Panc1 (cell line): ENCODE measurements around the gene CARM1. TPM values are rescaled to one million over a fixed set of nuclear protein-coding genes. Genes with fewer than 3 reads are reported as not detected.

Experiments
- ATAC-seq: fragments of 200-7000 bp; cut with Tn5 transposase; 2 replicates; pipeline ENCODE4 v1.9.1; 2020; ENCODE audit warnings: mild to moderate bottlenecking, moderate library complexity
- BruUV-seq: library from RNA; stranded (reverse); fragments of 400-500 nt; replicated peaks from 2 replicates; lab custom pipeline; 2021; lab: Mats Ljungman, UMichigan
- CTCF ChIA-PET: fragments of 300-600 bp; sonication (Branson Sonifier 250); formaldehyde crosslinking; loops from one replicate; lab custom pipeline; 2022; ENCODE audit warnings: antibody characterized with exemption; lab: Charles Lee
- POLR2A ChIA-PET: fragments of 300-600 bp; sonication (Branson Sonifier 250); formaldehyde crosslinking; loops from one replicate; lab custom pipeline; 2022; ENCODE audit warnings: antibody characterized with exemption; lab: Charles Lee
- DNase-seq: peaks from one replicate; pipeline ENCODE4 v3.0.0-alpha.2; 2010; ENCODE audit warnings: low read depth, low spot score
- H3K27ac ChIP-seq: 2 replicates; pipeline ENCODE4 v1.5.1; 2011; ENCODE audit warnings: mild to moderate bottlenecking, low read length, inconsistent platforms
- H3K27me3 ChIP-seq: fragments of 200-500 bp; sonication (Bioruptor generic); 2 replicates; pipeline ENCODE4 v1.6.0; 2014; ENCODE audit warnings: low read length, inconsistent platforms; ENCODE audit not compliant: control insufficient read depth, insufficient read depth
- H3K36me3 ChIP-seq: fragments of 200-500 bp; sonication (Bioruptor generic); 2 replicates; pipeline ENCODE4 v1.5.1; 2014; ENCODE audit warnings: inconsistent platforms, mild to moderate bottlenecking, low read length, moderate library complexity; ENCODE audit not compliant: control insufficient read depth, insufficient read depth
- H3K4me1 ChIP-seq: 2 replicates; pipeline ENCODE4 v1.5.1; 2011; ENCODE audit warnings: inconsistent platforms, mild to moderate bottlenecking, low read length, moderate library complexity; ENCODE audit not compliant: control insufficient read depth, insufficient read depth
- H3K4me3 ChIP-seq, 2 experiments: 2 replicates each; pipeline ENCODE4 v1.5.1; 2011 to 2012; ENCODE audit warnings: low read depth in 2 of 2, low read length in 2 of 2, mild to moderate bottlenecking in 2 of 2, inconsistent platforms in 1 of 2, moderate library complexity in 1 of 2
- H3K9me3 ChIP-seq: fragments of 200-500 bp; sonication (Bioruptor generic); 2 replicates; pipeline ENCODE4 v1.5.1; 2014; ENCODE audit warnings: low read depth, mild to moderate bottlenecking, inconsistent platforms, low read length, moderate library complexity; ENCODE audit not compliant: control insufficient read depth, insufficient read depth
- CTCF ChIP-seq: fragments of 450-650 bp; IDR thresholded peaks from 2 replicates; pipeline ENCODE4 v1.5.1; 2017; ENCODE audit warnings: mild to moderate bottlenecking
- POLR2AphosphoS5 ChIP-seq: IDR thresholded peaks from 2 replicates; pipeline ENCODE4 v1.6.1; 2012; ENCODE audit warnings: mild to moderate bottlenecking, low read depth, low read length, moderate library complexity
- REST ChIP-seq, 2 experiments: IDR thresholded peaks; 2 replicates each; pipeline ENCODE4 v1.6.1; 2011 to 2012; ENCODE audit warnings: low read depth in 2 of 2, control low read depth in 1 of 2, low read length in 1 of 2, mild to moderate bottlenecking in 1 of 2, moderate library complexity in 1 of 2; ENCODE audit not compliant: insufficient read depth in 1 of 2
- SIN3A ChIP-seq: IDR thresholded peaks from 2 replicates; pipeline ENCODE4 v1.6.1; 2012; ENCODE audit warnings: low read depth, mild to moderate bottlenecking, low read length, moderate library complexity, borderline replicate concordance; ENCODE audit not compliant: insufficient read depth
- TCF7L2 ChIP-seq: IDR thresholded peaks from 2 replicates; pipeline ENCODE4 v1.6.1; 2011; ENCODE audit warnings: mild to moderate bottlenecking, low read depth, low read length, inconsistent platforms
- in situ Hi-C: cut with HindIII; loops from 2 replicates; pipeline ENCODE4 v1.10.0; 2016; ENCODE audit warnings: low sequenced_read_pairs, low pct_unique_long_range_greater_than_20kb
- intact Hi-C: fragments of 100-400 bp; cut with micrococcal nuclease; formaldehyde crosslinking; loops from one replicate; pipeline ENCODE4 v1.10.0; 2022; ENCODE audit not compliant: unreplicated experiment
- total RNA-seq: library from RNA; stranded (reverse); gene quantifications from one replicate; pipeline ENCODE4 v1.2.1, GENCODE V29; 2021; ENCODE audit not compliant: unreplicated experiment

The CARM1 gene
- total RNA-seq, 1 experiment from 2014 or later, result 44.9 TPM

GRCh38 chr19:10858204-10858828 is 13.0 kb upstream of the CARM1 start:
- in situ Hi-C loops (no loop called here), intact Hi-C loops (no loop called here)
- TF ChIP-seq CTCF (peak; percentile 88), SIN3A (no peak)
- DNase-seq (no peak), ATAC-seq (peak; percentile 36; the same call in 1 of the 2 replicates)
- no peak overlapping the region for H3K27ac ChIP-seq
- POLR2A ChIA-PET, result interaction anchor here (0.9 kb wide), 1 partner anchor 22 kb away, joined by 5 read pairs; the partner anchor contains the start of gene TMED1
- H3K4me3 ChIP-seq, result no peak overlapping the region
- no peaks in the 10 kb centered on the region for H3K36me3 ChIP-seq
- H3K4me1 ChIP-seq, result 0 out of 2 replicates have a peak, but pooled peaks cover 2% of the 10 kb centered on the region
- no peaks in the 10 kb centered on the region for H3K27me3 ChIP-seq
- no peaks in the 10 kb centered on the region for H3K9me3 ChIP-seq
- CTCF ChIA-PET, result interaction anchor here (0.5 to 1.0 kb wide), 11 partner anchors 9 to 525 kb away, joined by 3 to 13 read pairs (median 5); partner anchors contain the start of genes C19orf38, CARM1 and DNM2
- no TSS peak for BruUV-seq

- CTCF ChIA-PET, result interaction anchor here (0.6 kb wide), 1 partner anchor 25 kb away, joined by 3 read pairs; no protein-coding TSS in a partner anchor
- in situ Hi-C loops, result no loop called here
These were observed 10.2 kb upstream of the CARM1 start for GRCh38 chr19:10861103-10861651.

More at GRCh38 chr19:10861103-10861651, 10.2 kb upstream of the CARM1 start:
- no peaks in the 10 kb centered on the region for H3K36me3 ChIP-seq
- H3K27me3 ChIP-seq, result no peaks in the 10 kb centered on the region
- no peak for DNase-seq
- peaks cover 3% of the 10 kb centered on the region; the same call in 1 of the 2 replicates for H3K4me1 ChIP-seq
- ATAC-seq, result peak; percentile 49; the same call in 1 of the 2 replicates
- no peaks in the 10 kb centered on the region for H3K9me3 ChIP-seq
- no peak overlapping the region for H3K27ac ChIP-seq
- POLR2A ChIA-PET, result no interaction called here
- H3K4me3 ChIP-seq, result no peak overlapping the region
- intact Hi-C loops, result loop anchor here (10.0 kb wide), 1 partner anchor 146 kb away; the partner anchor contains the start of gene DNM2
- BruUV-seq, result no TSS peak
- no peak for TF ChIP-seq POLR2AphosphoS5
- no peak for TF ChIP-seq REST (IDR thresholded peaks at IDR 0.05; ENCODE audit: insufficient read depth in 1 of 2, low read depth in 2 of 2, low read length in 1 of 2)
- peak; percentile 69 for TF ChIP-seq CTCF
- TF ChIP-seq SIN3A, result no peak
- no peak for TF ChIP-seq TCF7L2
